ENCODE results near the gene BABAM2. TPM values are rescaled to one million over a fixed set of nuclear protein-coding genes. Genes with fewer than 3 reads are reported as not detected.
"Not testable (repeated sequence)": the region's sequence is repeated elsewhere in the genome, so short reads cannot be mapped to it uniquely, and the experiment has no call there.

Gene BABAM2
- total and polyA plus RNA-seq, 4 donors, result 28.1 to 40.4 (median 37.0) TPM

- Histone ChIP-seq H3K9me3 (ENCODE audit: control insufficient read depth, insufficient read depth, low read length) (no peaks in the 10 kb centered on the region), H3K36me3 (ENCODE audit: control insufficient read depth, insufficient read depth, low read length) (no peaks in the 10 kb centered on the region), H3K4me1 (ENCODE audit: control insufficient read depth, insufficient read depth, low read length) (no peaks in the 10 kb centered on the region), H3K27ac (ENCODE audit: low read depth, low read length) (no peak overlapping the region), H3K27me3 (ENCODE audit: control insufficient read depth, insufficient read depth, low read length) (no peaks in the 10 kb centered on the region), H3K4me3 (ENCODE audit: low read depth, low read length) (no peak overlapping the region)
- 100% methylated on average over 1 of the region's 1 CpG for WGBS (ENCODE audit: insufficient coverage)
- no peak for DNase-seq (ENCODE audit: low read depth in 4 of 6, low spot score in 6 of 6)
Observed at GRCh38 chr2:27873091-27873490, 17.4 kb upstream of the BABAM2 start.

- WGBS (ENCODE audit: insufficient coverage), result 100% methylated on average over 1 of the region's 9 CpGs
- H3K36me3 ChIP-seq (ENCODE audit: control insufficient read depth, insufficient read depth, low read length), result no peaks in the 10 kb centered on the region
- no peak for DNase-seq (ENCODE audit: low read depth in 4 of 6, low spot score in 6 of 6)
- no peak overlapping the region for H3K4me3 ChIP-seq (ENCODE audit: low read depth, low read length)
- no peaks in the 10 kb centered on the region for H3K4me1 ChIP-seq (ENCODE audit: control insufficient read depth, insufficient read depth, low read length)
- no peaks in the 10 kb centered on the region for H3K27me3 ChIP-seq (ENCODE audit: control insufficient read depth, insufficient read depth, low read length)
- H3K9me3 ChIP-seq (ENCODE audit: control insufficient read depth, insufficient read depth, low read length), result no peaks in the 10 kb centered on the region
- H3K27ac ChIP-seq (ENCODE audit: low read depth, low read length), result no peak overlapping the region
Observed at GRCh38 chr2:27875089-27875881, 15.2 kb upstream of the BABAM2 start.

- H3K4me3 ChIP-seq (ENCODE audit: low read depth, low read length), result no peak overlapping the region
- 100% methylated on average over 1 of the region's 2 CpGs for WGBS (ENCODE audit: insufficient coverage)
- H3K27ac ChIP-seq (ENCODE audit: low read depth, low read length), result no peak overlapping the region
- DNase-seq (ENCODE audit: low read depth in 4 of 6, low spot score in 6 of 6), result no peak
- no peaks in the 10 kb centered on the region for H3K27me3 ChIP-seq (ENCODE audit: control insufficient read depth, insufficient read depth, low read length)
- no peaks in the 10 kb centered on the region for H3K4me1 ChIP-seq (ENCODE audit: control insufficient read depth, insufficient read depth, low read length)
- H3K36me3 ChIP-seq (ENCODE audit: control insufficient read depth, insufficient read depth, low read length), result no peaks in the 10 kb centered on the region
- H3K9me3 ChIP-seq (ENCODE audit: control insufficient read depth, insufficient read depth, low read length), result no peaks in the 10 kb centered on the region
Observed at GRCh38 chr2:27878825-27879224, 11.7 kb upstream of the BABAM2 start.

- WGBS (ENCODE audit: insufficient coverage), result 64% methylated on average over 2 of the region's 4 CpGs
Observed at GRCh38 chr2:27881815-27882583, 8.5 kb upstream of the BABAM2 start.

GRCh38 chr2:27882584-27882922 lies 8.0 kb upstream of the BABAM2 start:
- not testable (repeated sequence) for H3K4me1 ChIP-seq (ENCODE audit: control insufficient read depth, insufficient read depth, low read length); H3K4me3 ChIP-seq (ENCODE audit: low read depth, low read length); DNase-seq (ENCODE audit: low read depth in 4 of 6, low spot score in 6 of 6); H3K36me3 ChIP-seq (ENCODE audit: control insufficient read depth, insufficient read depth, low read length); H3K9me3 ChIP-seq (ENCODE audit: control insufficient read depth, insufficient read depth, low read length); H3K27me3 ChIP-seq (ENCODE audit: control insufficient read depth, insufficient read depth, low read length); H3K27ac ChIP-seq (ENCODE audit: low read depth, low read length)
- WGBS (ENCODE audit: insufficient coverage), result no CpG with 5 or more reads among the region's 1 CpG

More at GRCh38 chr2:27881815-27882583, 8.5 kb upstream of the BABAM2 start:
- H3K27me3 ChIP-seq (ENCODE audit: control insufficient read depth, insufficient read depth, low read length); H3K27ac ChIP-seq (ENCODE audit: low read depth, low read length); H3K9me3 ChIP-seq (ENCODE audit: control insufficient read depth, insufficient read depth, low read length); DNase-seq (ENCODE audit: low read depth in 4 of 6, low spot score in 6 of 6); H3K36me3 ChIP-seq (ENCODE audit: control insufficient read depth, insufficient read depth, low read length); H3K4me3 ChIP-seq (ENCODE audit: low read depth, low read length); H3K4me1 ChIP-seq (ENCODE audit: control insufficient read depth, insufficient read depth, low read length): not testable (repeated sequence)

- WGBS (ENCODE audit: insufficient coverage), result no CpG with 5 or more reads among the region's 2 CpGs
- H3K27ac ChIP-seq (ENCODE audit: low read depth, low read length), result no peak overlapping the region
Observed at GRCh38 chr2:27884601-27885000, 5.9 kb upstream of the BABAM2 start.

GRCh38 chr2:27885234-27885633 lies 5.3 kb upstream of the BABAM2 start:
- 100% methylated on average over 1 of the region's 1 CpG for WGBS (ENCODE audit: insufficient coverage)
- no peak overlapping the region for H3K4me3 ChIP-seq (ENCODE audit: low read depth, low read length)
- no peaks in the 10 kb centered on the region for H3K36me3 ChIP-seq (ENCODE audit: control insufficient read depth, insufficient read depth, low read length)
- H3K9me3 ChIP-seq (ENCODE audit: control insufficient read depth, insufficient read depth, low read length), result no peaks in the 10 kb centered on the region
- H3K27me3 ChIP-seq (ENCODE audit: control insufficient read depth, insufficient read depth, low read length), result no peaks in the 10 kb centered on the region
- H3K4me1 ChIP-seq (ENCODE audit: control insufficient read depth, insufficient read depth, low read length), result peaks cover 5% of the 10 kb centered on the region
- DNase-seq (ENCODE audit: low read depth in 4 of 6, low spot score in 6 of 6), result no peak
- no peak overlapping the region for H3K27ac ChIP-seq (ENCODE audit: low read depth, low read length)

More at GRCh38 chr2:27884601-27885000, 5.9 kb upstream of the BABAM2 start:
- no peaks in the 10 kb centered on the region for H3K27me3 ChIP-seq (ENCODE audit: control insufficient read depth, insufficient read depth, low read length)
- no peaks in the 10 kb centered on the region for H3K4me1 ChIP-seq (ENCODE audit: control insufficient read depth, insufficient read depth, low read length)
- no peak overlapping the region for H3K4me3 ChIP-seq (ENCODE audit: low read depth, low read length)
- no peaks in the 10 kb centered on the region for H3K36me3 ChIP-seq (ENCODE audit: control insufficient read depth, insufficient read depth, low read length)
- H3K9me3 ChIP-seq (ENCODE audit: control insufficient read depth, insufficient read depth, low read length), result no peaks in the 10 kb centered on the region
- DNase-seq (ENCODE audit: low read depth in 4 of 6, low spot score in 6 of 6), result no peak

GRCh38 chr2:27885661-27886060 lies 4.9 kb upstream of the BABAM2 start:
- Histone ChIP-seq H3K9me3 (ENCODE audit: control insufficient read depth, insufficient read depth, low read length) (no peaks in the 10 kb centered on the region), H3K27ac (ENCODE audit: low read depth, low read length) (no peak overlapping the region), H3K4me1 (ENCODE audit: control insufficient read depth, insufficient read depth, low read length) (peaks cover 5% of the 10 kb centered on the region), H3K4me3 (ENCODE audit: low read depth, low read length) (no peak overlapping the region), H3K36me3 (ENCODE audit: control insufficient read depth, insufficient read depth, low read length) (no peaks in the 10 kb centered on the region), H3K27me3 (ENCODE audit: control insufficient read depth, insufficient read depth, low read length) (no peaks in the 10 kb centered on the region)
- DNase-seq (ENCODE audit: low read depth in 4 of 6, low spot score in 6 of 6), result no peak
- no CpG with 5 or more reads among the region's 1 CpG for WGBS (ENCODE audit: insufficient coverage)

- no peak for DNase-seq (ENCODE audit: low read depth in 4 of 6, low spot score in 6 of 6)
- Histone ChIP-seq H3K27me3 (ENCODE audit: control insufficient read depth, insufficient read depth, low read length) (no peaks in the 10 kb centered on the region), H3K36me3 (ENCODE audit: control insufficient read depth, insufficient read depth, low read length) (no peaks in the 10 kb centered on the region), H3K9me3 (ENCODE audit: control insufficient read depth, insufficient read depth, low read length) (no peaks in the 10 kb centered on the region), H3K27ac (ENCODE audit: low read depth, low read length) (no peak overlapping the region), H3K4me1 (ENCODE audit: control insufficient read depth, insufficient read depth, low read length) (peaks cover 5% of the 10 kb centered on the region), H3K4me3 (ENCODE audit: low read depth, low read length) (no peak overlapping the region)
- WGBS (ENCODE audit: insufficient coverage), result 90% methylated on average over 2 of the region's 6 CpGs
Observed at GRCh38 chr2:27886322-27886721, 4.2 kb upstream of the BABAM2 start.

GRCh38 chr2:27887111-27887510 lies 3.4 kb upstream of the BABAM2 start:
- Histone ChIP-seq H3K27me3 (ENCODE audit: control insufficient read depth, insufficient read depth, low read length) (no peaks in the 10 kb centered on the region), H3K4me1 (ENCODE audit: control insufficient read depth, insufficient read depth, low read length) (peaks cover 5% of the 10 kb centered on the region), H3K9me3 (ENCODE audit: control insufficient read depth, insufficient read depth, low read length) (no peaks in the 10 kb centered on the region), H3K36me3 (ENCODE audit: control insufficient read depth, insufficient read depth, low read length) (no peaks in the 10 kb centered on the region), H3K4me3 (ENCODE audit: low read depth, low read length) (no peak overlapping the region), H3K27ac (ENCODE audit: low read depth, low read length) (no peak overlapping the region)
- no peak for DNase-seq (ENCODE audit: low read depth in 4 of 6, low spot score in 6 of 6)
- no CpG with 5 or more reads among the region's 2 CpGs for WGBS (ENCODE audit: insufficient coverage)
